ENCODE data around the gene FAM13A.
"Not testable (repeated sequence)": the region's sequence is repeated elsewhere in the genome, so short reads cannot be mapped to it uniquely, and the experiment has no call there.

Gene FAM13A

GRCh38 chr4:89056953-89057398 lies at the start of gene FAM13A:
TSS of gene FAM13A (minus strand) at chr4:89057185. CDS start at chr4:89056964, 221 bp downstream.
- DNase-seq = no peak

GRCh38 chr4:89105726-89106125 lies 48.7 kb upstream of the FAM13A start:
- DNase-seq = no peak

- DNase-seq = no peak
These were observed 44.5 kb upstream of the FAM13A start for GRCh38 chr4:89101256-89102161.

- DNase-seq = no peak
These were observed 43.9 kb upstream of the FAM13A start for GRCh38 chr4:89100853-89101252.

GRCh38 chr4:89099471-89099870 lies 42.5 kb upstream of the FAM13A start:
- no peak for DNase-seq

GRCh38 chr4:89099034-89099433 lies 42.0 kb upstream of the FAM13A start:
- no peak for DNase-seq

GRCh38 chr4:89078300-89078699 lies 21.3 kb upstream of the FAM13A start:
- no peak for DNase-seq

GRCh38 chr4:89077761-89078160 lies 20.8 kb upstream of the FAM13A start:
- DNase-seq = no peak

GRCh38 chr4:89072921-89073320 lies 15.9 kb upstream of the FAM13A start:
- DNase-seq = no peak

GRCh38 chr4:89071311-89071710 lies 14.3 kb upstream of the FAM13A start:
- no peak for DNase-seq

- no peak for DNase-seq
These were observed 13.1 kb upstream of the FAM13A start for GRCh38 chr4:89070041-89070440.

GRCh38 chr4:89069481-89069880 lies 12.5 kb upstream of the FAM13A start:
- DNase-seq = no peak

- no peak for DNase-seq
These were observed 10.4 kb upstream of the FAM13A start for GRCh38 chr4:89067417-89067816.

GRCh38 chr4:89064848-89065247 lies 7.9 kb upstream of the FAM13A start:
- DNase-seq = no peak

GRCh38 chr4:89057844-89058243 lies 859 bp upstream of the FAM13A start:
- DNase-seq = not testable (repeated sequence)

GRCh38 chr4:89056292-89056952 lies 563 bp downstream of the FAM13A start:
- DNase-seq = no peak

- DNase-seq = no peak
These were observed 1.6 kb downstream of the FAM13A start for GRCh38 chr4:89055157-89056080.

GRCh38 chr4:89054627-89055026 lies 2.4 kb downstream of the FAM13A start:
- DNase-seq = no peak

GRCh38 chr4:89049853-89050252 lies 7.1 kb downstream of the FAM13A start:
- no peak for DNase-seq

GRCh38 chr4:89048906-89049601 lies 7.9 kb downstream of the FAM13A start:
- DNase-seq = no peak

GRCh38 chr4:89044147-89044900 lies 12.7 kb downstream of the FAM13A start:
- no peak for DNase-seq

GRCh38 chr4:89042055-89042454 lies 14.9 kb downstream of the FAM13A start:
- DNase-seq = no peak
